T-helper 2 cell treated with Interferon-gamma antibody and Interleukin-4, amounts not matched to agents 100 ng/mL and 5 ng/mL, for 36 hours (primary cell): ENCODE measurements around the gene ARHGAP5. TPM values are rescaled to one million over a fixed set of nuclear protein-coding genes. Genes with fewer than 3 reads are reported as not detected.
"Not testable (repeated sequence)": the region's sequence is repeated elsewhere in the genome, so short reads cannot be mapped to it uniquely, and the experiment has no call there.

Experiments used
- intact Hi-C: fragments of 100-400 bp; cut with micrococcal nuclease; formaldehyde crosslinking; loops from one replicate; pipeline ENCODE4 v1.15.1; 2023
- total RNA-seq: library from RNA; stranded (reverse); gene quantifications from 2 replicates; pipeline ENCODE4 v1.2.3, GENCODE V29; 2022

Gene ARHGAP5
- total RNA-seq, 1 donor from 2014 or later: 32.5 TPM

- intact Hi-C loops: loop anchor here (10.0 kb wide), 2 partner anchors 540 to 650 kb away; partner anchors contain the start of genes DTD2 and NUBPL
Measured at GRCh38 chr14:32104308-32104707, 27.2 kb downstream of the ARHGAP5 start.

GRCh38 chr14:32104803-32105202 lies 27.7 kb downstream of the ARHGAP5 start:
- intact Hi-C loops: loop anchor here (10.0 kb wide), 2 partner anchors 540 to 650 kb away; partner anchors contain the start of genes DTD2 and NUBPL

- intact Hi-C loops: loop anchor here (10.0 kb wide), 2 partner anchors 545 to 655 kb away; partner anchors contain the start of genes DTD2 and NUBPL
Measured at GRCh38 chr14:32109676-32110547, 32.8 kb downstream of the ARHGAP5 start.

GRCh38 chr14:32110548-32110896 lies 33.4 kb downstream of the ARHGAP5 start:
- intact Hi-C loops: no loop called here

GRCh38 chr14:32121536-32121935 lies 44.4 kb downstream of the ARHGAP5 start:
- intact Hi-C loops: no loop called here

GRCh38 chr14:32121948-32122347 lies 44.8 kb downstream of the ARHGAP5 start:
- intact Hi-C loops: no loop called here

GRCh38 chr14:32126899-32127730 lies 50.0 kb downstream of the ARHGAP5 start:
- intact Hi-C loops: not testable (repeated sequence)

- intact Hi-C loops: not testable (repeated sequence)
Measured at GRCh38 chr14:32127731-32128654, 50.9 kb downstream of the ARHGAP5 start.

GRCh38 chr14:32128703-32129102 lies 51.6 kb downstream of the ARHGAP5 start:
- intact Hi-C loops: no loop called here

GRCh38 chr14:32129124-32129523 lies 52.0 kb downstream of the ARHGAP5 start:
- intact Hi-C loops: no loop called here

- intact Hi-C loops: not testable (repeated sequence)
Measured at GRCh38 chr14:32131689-32132088, 54.6 kb downstream of the ARHGAP5 start.

GRCh38 chr14:32134448-32135097 lies 57.5 kb downstream of the ARHGAP5 start:
- intact Hi-C loops: no loop called here

GRCh38 chr14:32136027-32136825 lies 59.1 kb downstream of the ARHGAP5 start:
- intact Hi-C loops: no loop called here

GRCh38 chr14:32137313-32137712 lies 60.2 kb downstream of the ARHGAP5 start:
- intact Hi-C loops: no loop called here

- intact Hi-C loops: no loop called here
Measured at GRCh38 chr14:32137892-32138291, 60.8 kb downstream of the ARHGAP5 start.

- intact Hi-C loops: no loop called here
Measured at GRCh38 chr14:32142341-32142740, 65.2 kb downstream of the ARHGAP5 start.

- intact Hi-C loops: no loop called here
Measured at GRCh38 chr14:32142754-32143437, 65.8 kb downstream of the ARHGAP5 start.

- intact Hi-C loops: no loop called here
Measured at GRCh38 chr14:32150392-32150791, 73.3 kb downstream of the ARHGAP5 start.

GRCh38 chr14:32166029-32166428 lies 88.9 kb downstream of the ARHGAP5 start:
- intact Hi-C loops: no loop called here
